Posterior vena cava (tissue), 2 donors: ENCODE measurements around the gene IGSF6. TPM values are rescaled to one million over a fixed set of nuclear protein-coding genes. Genes with fewer than 3 reads are reported as not detected.
"Not testable (repeated sequence)": the region's sequence is repeated elsewhere in the genome, so short reads cannot be mapped to it uniquely, and the experiment has no call there.

Experiments
- DNase-seq: peaks from one replicate; pipeline ENCODE4 v3.0.0-alpha.2; 2020; ENCODE audit warnings: low spot score
- intact Hi-C, 2 donors: fragments of 100-400 bp; cut with DNase I; formaldehyde crosslinking; loops; one replicate each; pipeline versions ENCODE4 v1.14.1 to v1.14.2; 2022 to 2023
- total RNA-seq, 2 donors: library from RNA; stranded (reverse); fragmentation: NEBNext Ultra II Directional; extraction: Animal tissue kit (Norgen Biotek cat#: 25700); gene quantifications; one replicate each; pipeline ENCODE4 v1.2.1, GENCODE V29; 2021
- donor health status: DM: yes; HTN: yes; CAD: no.
- donor health status: DM: yes; HTN: yes; CAD: no.

IGSF6 gene
- total RNA-seq, 2 donors from 2014 or later = 4.3 to 8.4 TPM

GRCh38 chr16:21635694-21636093 is 16.7 kb downstream of the IGSF6 start:
- not testable (repeated sequence) for DNase-seq
- intact Hi-C loops = loop anchor here in 1 of 2 donors (5.0 kb wide), 1 partner anchor 33 kb away; no protein-coding TSS in a partner anchor

GRCh38 chr16:21634216-21634615 is 18.2 kb downstream of the IGSF6 start:
- intact Hi-C loops = no loop called here
- DNase-seq = no peak

- intact Hi-C loops, DNase-seq: not testable (repeated sequence)
Measured at GRCh38 chr16:21631951-21632575, 20.3 kb downstream of the IGSF6 start.

GRCh38 chr16:21631376-21631775 is 21.0 kb downstream of the IGSF6 start:
- DNase-seq = not testable (repeated sequence)

GRCh38 chr16:21630866-21631265 is 21.5 kb downstream of the IGSF6 start:
- DNase-seq, intact Hi-C loops: not testable (repeated sequence)

More at GRCh38 chr16:21631376-21631775, 21.0 kb downstream of the IGSF6 start:
- intact Hi-C loops = not testable (repeated sequence)

- intact Hi-C loops, DNase-seq: not testable (repeated sequence)
Measured at GRCh38 chr16:21629616-21630539, 22.5 kb downstream of the IGSF6 start.

GRCh38 chr16:21628772-21629171 is 23.6 kb downstream of the IGSF6 start:
- intact Hi-C loops = no loop called here
- DNase-seq = no peak

- no peak for DNase-seq
- intact Hi-C loops = no loop called here
Measured at GRCh38 chr16:21628121-21628726, 24.2 kb downstream of the IGSF6 start.

- DNase-seq = no peak
- intact Hi-C loops = no loop called here
Measured at GRCh38 chr16:21626659-21627277, 25.6 kb downstream of the IGSF6 start.

GRCh38 chr16:21625026-21625425 is 27.4 kb downstream of the IGSF6 start:
- intact Hi-C loops = no loop called here
- no peak for DNase-seq

GRCh38 chr16:21622545-21622944 is 29.9 kb downstream of the IGSF6 start:
- DNase-seq = no peak
- intact Hi-C loops = no loop called here

GRCh38 chr16:21620592-21620991 is 31.8 kb downstream of the IGSF6 start:
- no peak for DNase-seq
- intact Hi-C loops = no loop called here

GRCh38 chr16:21619765-21620425 is 32.5 kb downstream of the IGSF6 start:
- no peak for DNase-seq
- intact Hi-C loops = no loop called here

GRCh38 chr16:21618281-21618680 is 34.1 kb downstream of the IGSF6 start:
- DNase-seq = no peak
- intact Hi-C loops = no loop called here

GRCh38 chr16:21617607-21618006 is 34.8 kb downstream of the IGSF6 start:
- no peak for DNase-seq
- intact Hi-C loops = no loop called here

- intact Hi-C loops = loop anchor here in 1 of 2 donors (5.0 kb wide), 1 partner anchor 353 kb away; no protein-coding TSS in a partner anchor
Measured at GRCh38 chr16:21614896-21615295, 37.5 kb downstream of the IGSF6 start.

GRCh38 chr16:21613781-21614180 is 38.6 kb downstream of the IGSF6 start:
- no peak for DNase-seq
- intact Hi-C loops = loop anchor here in 1 of 2 donors (5.0 kb wide), 1 partner anchor 351 kb away; no protein-coding TSS in a partner anchor

More at GRCh38 chr16:21614896-21615295, 37.5 kb downstream of the IGSF6 start:
- no peak for DNase-seq

GRCh38 chr16:21613361-21613760 is 39.0 kb downstream of the IGSF6 start:
- intact Hi-C loops = loop anchor here in 1 of 2 donors (5.0 kb wide), 1 partner anchor 351 kb away; no protein-coding TSS in a partner anchor
- no peak for DNase-seq
